Erythroblast (primary cell): Measurements from ENCODE around the gene TMEM266.

ENCODE experiments used
- GATA1 ChIP-seq: IDR thresholded peaks from 2 replicates; pipeline ENCODE4 v1.6.1; 2011; ENCODE audit warnings: low read depth, mild to moderate bottlenecking, control low read depth, low read length, moderate library complexity
- POLR2A ChIP-seq: IDR thresholded peaks from 2 replicates; pipeline ENCODE4 v1.6.1; 2011; ENCODE audit warnings: mild to moderate bottlenecking, low read length

DNA sequence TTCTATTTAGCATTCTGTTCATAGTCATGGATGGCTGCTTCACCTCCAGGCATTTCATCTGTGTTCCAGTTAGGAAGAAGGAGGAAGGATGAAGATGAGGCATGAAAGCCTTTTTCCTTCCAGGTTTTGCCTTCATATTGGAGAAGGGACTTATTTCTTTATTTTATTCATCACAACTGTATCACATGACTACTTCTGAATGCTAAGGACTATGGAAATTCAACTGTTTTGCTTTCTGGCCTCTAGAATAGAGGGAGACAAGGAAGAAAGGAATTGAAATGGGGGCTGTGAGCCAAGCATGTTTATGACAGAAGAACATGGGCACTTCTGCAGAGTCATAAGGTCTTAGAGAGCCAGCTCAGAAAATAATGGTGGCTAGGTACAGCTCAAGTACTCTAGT lies 10.4 kb downstream of the TMEM266 start:
- TF ChIP-seq POLR2A = no peak
- no peak for TF ChIP-seq GATA1
